HG02884 (cell line): ENCODE data around the gene NAAA.
A peak's percentile ranks its signal among the peaks of the same experiment; 100 is the strongest.
"Not testable (repeated sequence)": the region's sequence is repeated elsewhere in the genome, so short reads cannot be mapped to it uniquely, and the experiment has no call there.

ENCODE experiments used
- ATAC-seq: cut with Tn5 transposase; IDR thresholded peaks from one replicate; pipeline ENCODE4 v1.9.1; 2021; ENCODE audit warnings: mild to moderate bottlenecking, moderate library complexity; ENCODE audit not compliant: unreplicated experiment

The NAAA gene

GRCh38 chr4:75920327-75920726 lies 20.5 kb downstream of the NAAA start:
- no peak for ATAC-seq

- no peak for ATAC-seq
Measured at GRCh38 chr4:75919920-75920319, 20.9 kb downstream of the NAAA start.

GRCh38 chr4:75916091-75916661 lies 24.6 kb downstream of the NAAA start:
- peak; percentile 65 for ATAC-seq

GRCh38 chr4:75912968-75913367 lies 27.8 kb downstream of the NAAA start:
- ATAC-seq = no peak

- not testable (repeated sequence) for ATAC-seq
Measured at GRCh38 chr4:75910831-75911230, 30.0 kb downstream of the NAAA start.

- no peak for ATAC-seq
Measured at GRCh38 chr4:75909405-75909804, 31.4 kb downstream of the NAAA start.

- no peak for ATAC-seq
Measured at GRCh38 chr4:75908555-75908954, 32.3 kb downstream of the NAAA start.

GRCh38 chr4:75907966-75908365 lies 32.8 kb downstream of the NAAA start:
- ATAC-seq = no peak

GRCh38 chr4:75904076-75904475 lies 36.7 kb downstream of the NAAA start:
- ATAC-seq = no peak

GRCh38 chr4:75902352-75902751 lies 38.5 kb downstream of the NAAA start, which contains the start of gene PPEF2:
Gene PPEF2 (minus strand): TSS chr4:75902452. CDS start chr4:75896325, 6,127 bp downstream.
- ATAC-seq = no peak

GRCh38 chr4:75898536-75898935 lies 42.3 kb downstream of the NAAA start:
- ATAC-seq = no peak

GRCh38 chr4:75895744-75896314 lies 45.0 kb downstream of the NAAA start:
- ATAC-seq = no peak

GRCh38 chr4:75892508-75892907 lies 48.3 kb downstream of the NAAA start:
- no peak for ATAC-seq

- no peak for ATAC-seq
Measured at GRCh38 chr4:75891611-75892010, 49.2 kb downstream of the NAAA start.

GRCh38 chr4:75889537-75890199 lies 51.1 kb downstream of the NAAA start:
- no peak for ATAC-seq

- ATAC-seq = no peak
Measured at GRCh38 chr4:75886104-75886503, 54.7 kb downstream of the NAAA start.

- ATAC-seq = no peak
Measured at GRCh38 chr4:75881476-75881875, 59.3 kb downstream of the NAAA start.

GRCh38 chr4:75880278-75880677 lies 60.5 kb downstream of the NAAA start:
- no peak for ATAC-seq

GRCh38 chr4:75878246-75878756 lies 62.5 kb downstream of the NAAA start:
- no peak for ATAC-seq

GRCh38 chr4:75876218-75876617 lies 64.6 kb downstream of the NAAA start:
- no peak for ATAC-seq

GRCh38 chr4:75869100-75869499 lies 71.7 kb downstream of the NAAA start:
- ATAC-seq = no peak

- no peak for ATAC-seq
Measured at GRCh38 chr4:75867130-75867529, 73.7 kb downstream of the NAAA start.
